DMS79 treated with DMSO at 0.1 percent for 48 hours (cell line): ENCODE data around the gene USP20.

Experiments used
- DNase-seq: peaks from one replicate; lab custom pipeline; 2025; lab: John Stamatoyannopoulos, UW

The USP20 gene

DNA sequence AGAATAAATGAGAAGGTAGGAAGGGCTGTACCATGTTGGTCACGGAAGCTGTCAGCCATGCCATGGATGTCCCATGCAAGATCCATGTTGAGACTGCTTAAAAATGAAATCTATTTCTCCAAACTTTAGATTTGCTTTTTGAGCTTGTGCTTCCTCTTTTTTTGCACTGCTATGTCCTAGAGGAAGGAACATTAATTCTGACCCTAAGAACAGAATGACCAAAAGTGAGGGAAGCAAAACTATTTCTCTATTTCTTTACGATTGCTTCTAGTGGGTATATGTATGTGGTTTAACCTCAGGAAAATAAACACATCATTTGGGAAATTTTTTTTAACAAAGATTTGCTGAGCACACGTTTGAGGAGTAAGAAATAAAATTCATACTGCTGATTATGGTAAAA lies 84.6 kb downstream of the USP20 start:
- no peak for DNase-seq

DNA sequence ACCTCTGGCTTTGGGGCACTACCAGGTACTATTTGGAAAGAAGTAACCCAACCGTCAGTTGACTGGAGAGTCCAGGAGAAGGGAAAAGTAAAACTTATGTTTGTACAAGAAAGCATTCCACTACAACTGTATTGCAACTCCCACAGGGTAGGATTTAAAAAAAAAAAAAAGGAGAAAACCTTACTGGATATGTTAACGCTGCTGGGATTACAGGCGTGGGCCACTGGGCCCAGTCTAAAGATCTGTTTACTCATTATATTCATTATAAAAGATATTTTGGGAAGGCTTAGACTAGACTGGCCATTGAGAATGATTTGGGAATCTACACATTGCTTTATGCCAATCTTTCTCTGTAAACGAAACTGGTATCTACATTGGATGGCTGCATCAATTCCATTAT lies 86.6 kb downstream of the USP20 start:
- DNase-seq, result no peak

DNA sequence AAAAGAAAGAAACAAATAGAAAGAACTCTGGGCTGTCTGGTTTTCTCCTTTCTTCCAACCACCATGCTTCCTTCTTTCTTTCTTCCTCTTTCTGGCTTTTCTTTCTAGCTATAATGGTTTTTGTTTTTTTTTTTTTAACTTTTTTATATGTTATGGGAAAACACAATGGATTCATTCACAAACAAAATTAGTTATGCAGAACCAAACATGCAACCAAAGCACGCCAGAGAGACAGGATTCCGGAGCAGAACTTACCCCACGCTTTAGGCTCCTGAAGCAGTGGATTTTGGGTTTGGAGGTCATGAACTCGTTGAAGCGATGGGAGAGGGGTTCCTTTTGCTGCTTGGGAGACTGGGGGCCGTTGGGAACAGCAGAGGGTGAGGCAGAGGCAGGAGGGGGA lies 88.3 kb downstream of the USP20 start:
- no peak for DNase-seq

DNA sequence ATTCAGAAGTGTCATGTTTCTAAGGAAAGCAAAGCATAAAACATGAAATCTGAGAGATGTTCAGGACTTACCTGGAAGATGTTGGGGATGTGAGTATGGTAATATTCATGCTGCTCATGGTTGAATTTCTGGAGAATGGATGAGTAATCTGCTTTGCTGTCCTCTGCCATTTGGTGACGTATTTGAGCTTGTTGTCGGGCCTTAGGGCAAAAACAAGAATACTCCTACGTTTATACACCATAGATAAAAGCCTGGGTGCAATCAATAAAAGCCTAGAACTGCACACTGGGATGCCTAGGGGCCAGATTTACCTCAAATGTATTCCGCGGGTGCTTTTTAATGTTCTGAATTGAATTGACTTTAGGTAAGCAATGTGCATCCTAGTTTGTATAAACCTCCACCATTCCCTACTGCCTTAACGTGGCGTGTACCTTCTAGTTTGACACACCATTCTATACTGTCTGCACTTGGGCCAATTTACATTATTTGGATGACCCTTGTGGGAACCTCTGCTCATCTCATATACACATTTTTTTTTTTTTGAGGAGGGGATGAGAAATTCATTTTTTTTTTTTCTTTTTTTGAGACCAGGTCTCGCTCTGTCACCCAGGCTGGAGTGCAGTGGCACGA lies 94.4 kb downstream of the USP20 start:
- DNase-seq, result no peak

DNA sequence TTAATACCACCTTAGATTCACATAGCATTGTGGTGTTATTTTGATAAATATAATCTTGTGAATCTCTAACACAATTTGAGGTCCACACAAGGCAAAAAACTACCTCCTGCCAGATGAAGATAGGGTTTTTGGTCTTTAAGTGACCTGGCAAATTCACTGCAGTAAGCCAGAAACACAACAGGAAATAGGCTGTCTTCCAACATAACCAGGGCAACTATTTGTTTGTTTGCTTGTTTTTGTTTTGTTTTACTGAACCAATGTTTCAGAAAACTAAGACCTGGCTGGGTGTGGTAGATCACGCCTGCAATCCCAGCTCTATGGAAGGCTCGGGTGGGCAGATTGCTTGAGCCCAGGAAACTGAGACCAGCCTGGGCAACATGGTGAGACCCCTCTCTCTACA lies 95.5 kb downstream of the USP20 start:
- DNase-seq, result no peak
